Coronary artery (tissue), 2 donors: ENCODE results near the gene CDC42BPA.
"Not testable (repeated sequence)": the region's sequence is repeated elsewhere in the genome, so short reads cannot be mapped to it uniquely, and the experiment has no call there.

ENCODE experiments used
- DNase-seq: peaks from one replicate; pipeline ENCODE4 v3.0.0-alpha.2; 2017; ENCODE audit warnings: low spot score
- H3K27ac ChIP-seq, 2 donors: fragments of 200-600 bp; sonication (generic); one replicate each; pipeline ENCODE4 v1.5.1; 2016 to 2019
- H3K4me3 ChIP-seq: fragments of 200-600 bp; sonication (generic); 2 replicates; pipeline ENCODE4 v1.5.1; 2016; ENCODE audit warnings: mild to moderate bottlenecking, moderate library complexity
- TF ChIP-seq, protein P1 (sequence below): fragments of 200-600 bp; sonication (generic); IDR thresholded peaks from one replicate; pipeline ENCODE4 v1.5.1; 2019; ENCODE audit warnings: antibody characterized with exemption

Gene CDC42BPA

DNA sequence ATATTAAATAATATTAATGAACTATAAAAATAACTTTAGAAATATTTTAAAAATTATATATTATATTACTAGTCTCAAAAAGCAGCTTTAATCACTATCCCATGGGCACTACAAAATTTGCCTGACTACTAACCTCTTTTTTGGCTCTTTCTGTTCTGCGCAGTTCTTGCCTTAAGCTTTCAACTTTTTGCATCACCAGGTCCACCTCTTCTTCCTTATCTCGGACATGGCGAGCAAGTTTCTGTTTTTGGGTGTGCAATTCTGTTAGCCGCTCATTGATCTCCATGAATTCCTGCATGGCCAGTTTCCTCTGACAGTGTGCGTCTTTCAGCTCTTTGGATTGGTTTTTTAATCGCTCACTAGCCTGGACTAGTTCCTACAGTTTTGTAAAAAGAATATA is 205.8 kb downstream of the CDC42BPA start:
- no peak overlapping the region for H3K27ac ChIP-seq
- no peak for DNase-seq
- H3K4me3 ChIP-seq: no peak overlapping the region
- TF ChIP-seq, protein P1, sequence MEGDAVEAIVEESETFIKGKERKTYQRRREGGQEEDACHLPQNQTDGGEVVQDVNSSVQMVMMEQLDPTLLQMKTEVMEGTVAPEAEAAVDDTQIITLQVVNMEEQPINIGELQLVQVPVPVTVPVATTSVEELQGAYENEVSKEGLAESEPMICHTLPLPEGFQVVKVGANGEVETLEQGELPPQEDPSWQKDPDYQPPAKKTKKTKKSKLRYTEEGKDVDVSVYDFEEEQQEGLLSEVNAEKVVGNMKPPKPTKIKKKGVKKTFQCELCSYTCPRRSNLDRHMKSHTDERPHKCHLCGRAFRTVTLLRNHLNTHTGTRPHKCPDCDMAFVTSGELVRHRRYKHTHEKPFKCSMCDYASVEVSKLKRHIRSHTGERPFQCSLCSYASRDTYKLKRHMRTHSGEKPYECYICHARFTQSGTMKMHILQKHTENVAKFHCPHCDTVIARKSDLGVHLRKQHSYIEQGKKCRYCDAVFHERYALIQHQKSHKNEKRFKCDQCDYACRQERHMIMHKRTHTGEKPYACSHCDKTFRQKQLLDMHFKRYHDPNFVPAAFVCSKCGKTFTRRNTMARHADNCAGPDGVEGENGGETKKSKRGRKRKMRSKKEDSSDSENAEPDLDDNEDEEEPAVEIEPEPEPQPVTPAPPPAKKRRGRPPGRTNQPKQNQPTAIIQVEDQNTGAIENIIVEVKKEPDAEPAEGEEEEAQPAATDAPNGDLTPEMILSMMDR: no peak

GRCh38 chr1:227111782-227112181 is 206.5 kb downstream of the CDC42BPA start:
- TF ChIP-seq, protein P1: no peak
- no peak overlapping the region for H3K4me3 ChIP-seq
- DNase-seq: no peak
- no peak overlapping the region for H3K27ac ChIP-seq

- not testable (repeated sequence) for H3K27ac ChIP-seq, DNase-seq, H3K4me3 ChIP-seq
These were observed 213.0 kb downstream of the CDC42BPA start for GRCh38 chr1:227105291-227105690.

DNA sequence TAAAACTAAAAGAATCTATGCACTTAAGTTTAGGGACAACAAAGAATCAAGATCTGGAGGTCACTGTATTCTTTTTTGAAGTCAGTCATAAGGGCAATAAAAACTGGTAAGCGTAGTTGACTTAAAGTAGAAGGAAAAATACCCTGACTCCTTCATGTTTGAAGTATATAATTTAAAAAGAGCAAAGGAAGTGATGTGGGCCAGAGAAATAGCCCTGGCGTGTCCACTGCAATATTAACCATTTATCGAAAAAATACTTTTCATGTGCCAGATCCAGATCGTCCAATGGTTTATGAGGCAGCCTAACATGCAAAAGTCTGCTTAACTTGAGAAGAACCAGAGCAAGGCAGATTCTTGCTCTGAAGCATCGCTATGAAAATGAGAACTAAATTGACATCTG is 216.2 kb downstream of the CDC42BPA start:
- no peak overlapping the region for H3K4me3 ChIP-seq
- TF ChIP-seq, protein P1: no peak
- no peak overlapping the region for H3K27ac ChIP-seq
- DNase-seq: no peak

DNA sequence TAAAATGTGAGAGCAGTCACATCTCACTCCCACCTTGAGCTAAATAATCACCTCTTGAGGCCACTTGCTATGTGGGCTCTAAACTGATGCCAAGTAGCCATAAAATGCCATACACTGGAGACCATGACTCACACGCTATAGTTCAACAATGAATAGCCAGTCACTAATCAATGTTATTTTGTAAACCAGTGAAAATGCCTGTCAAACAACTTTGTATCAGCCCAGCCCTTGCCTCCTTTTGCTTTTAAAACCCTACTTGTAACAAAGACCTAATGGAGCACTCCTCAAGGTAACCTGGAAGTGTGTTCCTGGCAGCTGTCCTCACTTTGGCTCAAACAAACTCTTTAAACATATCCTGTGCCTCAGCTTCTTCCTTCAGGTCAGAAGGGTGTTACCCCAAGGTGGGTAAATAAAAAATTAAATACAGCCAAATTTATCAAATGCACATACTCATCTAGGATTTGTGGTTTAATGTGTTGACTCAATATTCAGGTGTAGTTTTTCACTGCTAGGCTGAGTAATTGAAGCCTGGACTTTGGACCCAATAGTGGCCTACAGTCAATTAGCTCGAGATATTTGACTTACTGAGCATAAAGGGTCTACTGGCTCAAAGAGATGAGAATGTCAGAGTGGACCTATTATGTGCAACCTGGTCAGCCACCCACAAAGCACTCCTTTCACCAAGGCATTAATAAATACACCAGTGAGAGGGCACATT is 223.9 kb downstream of the CDC42BPA start:
- H3K4me3 ChIP-seq: no peak overlapping the region
- TF ChIP-seq, protein P1: no peak
- DNase-seq: no peak
- no peak overlapping the region for H3K27ac ChIP-seq

GRCh38 chr1:227093309-227093708 is 225.0 kb downstream of the CDC42BPA start:
- TF ChIP-seq, protein P1: no peak
- H3K4me3 ChIP-seq: no peak overlapping the region
- H3K27ac ChIP-seq: no peak overlapping the region
- DNase-seq: no peak

- no peak for DNase-seq
- no peak overlapping the region for H3K4me3 ChIP-seq
- TF ChIP-seq, protein P1: no peak
- H3K27ac ChIP-seq: no peak overlapping the region
These were observed 226.2 kb downstream of the CDC42BPA start for GRCh38 chr1:227092069-227092468.
